DND-41 (cell line): ENCODE data around the gene ATP1A1.

ENCODE experiments used
- CTCF ChIP-seq: IDR thresholded peaks from 2 replicates; pipeline ENCODE4 v1.5.1; 2012; ENCODE audit warnings: borderline replicate concordance, low read length, moderate library complexity, mild to moderate bottlenecking; ENCODE audit not compliant: poor library complexity, severe bottlenecking; ENCODE audit errors: extremely low read depth
- EZH2 ChIP-seq: IDR thresholded peaks from 3 replicates; pipeline ENCODE4 v1.6.1; 2012; ENCODE audit warnings: borderline replicate concordance, low read depth, mild to moderate bottlenecking, moderate library complexity, low read length, inconsistent platforms; ENCODE audit not compliant: severe bottlenecking

- no peak for TF ChIP-seq CTCF
- no peak for TF ChIP-seq EZH2
Observed at GRCh38 chr1:116356067-116356466, 17.0 kb upstream of the ATP1A1 start.
